Activated T-helper 9 cell treated with anti-CD3 and anti-CD28 coated beads, Interleukin-2, amount 50 U/mL, for 16 hours (primary cell): ENCODE data around the gene NTN1.
"Not testable (repeated sequence)": the region's sequence is repeated elsewhere in the genome, so short reads cannot be mapped to it uniquely, and the experiment has no call there.

Source experiments
- DNase-seq: peaks from one replicate; pipeline ENCODE4 v3.0.0-alpha.2; 2020; ENCODE audit warnings: low read depth

NTN1 gene

DNA sequence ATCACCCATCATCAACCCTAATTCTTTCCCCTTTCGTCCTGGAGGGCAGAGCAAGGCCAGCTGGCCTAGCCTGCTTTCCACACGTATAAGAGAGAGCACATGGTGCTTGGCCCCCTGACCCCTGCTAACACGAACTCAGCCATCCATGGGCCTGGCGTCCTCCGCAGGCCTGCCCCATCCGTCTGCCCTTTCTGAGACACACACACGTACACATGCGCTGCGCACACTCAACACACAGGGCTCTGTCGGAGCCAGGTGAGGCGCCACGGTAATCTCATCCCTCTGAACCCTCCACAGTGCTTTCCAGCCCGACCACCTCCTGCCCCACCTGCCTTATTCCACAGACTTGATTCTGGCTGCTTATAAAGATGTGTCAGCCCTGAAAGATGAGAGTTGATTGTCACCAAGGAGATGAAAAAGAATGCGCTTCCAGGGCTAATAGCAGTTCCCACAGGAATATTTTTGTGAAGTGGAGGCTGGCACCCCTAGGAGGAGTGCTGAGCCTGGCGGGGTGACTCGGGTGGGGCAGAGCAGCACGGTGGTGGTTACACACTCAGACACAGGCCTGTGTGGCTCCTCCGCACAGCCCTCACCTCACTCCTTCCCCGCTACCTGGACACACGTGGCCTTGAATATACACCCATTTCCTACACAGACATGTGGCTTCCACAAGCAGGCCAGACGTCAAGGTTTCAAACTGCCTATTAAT, 228.1 kb downstream of the NTN1 start:
- DNase-seq: no peak

DNA sequence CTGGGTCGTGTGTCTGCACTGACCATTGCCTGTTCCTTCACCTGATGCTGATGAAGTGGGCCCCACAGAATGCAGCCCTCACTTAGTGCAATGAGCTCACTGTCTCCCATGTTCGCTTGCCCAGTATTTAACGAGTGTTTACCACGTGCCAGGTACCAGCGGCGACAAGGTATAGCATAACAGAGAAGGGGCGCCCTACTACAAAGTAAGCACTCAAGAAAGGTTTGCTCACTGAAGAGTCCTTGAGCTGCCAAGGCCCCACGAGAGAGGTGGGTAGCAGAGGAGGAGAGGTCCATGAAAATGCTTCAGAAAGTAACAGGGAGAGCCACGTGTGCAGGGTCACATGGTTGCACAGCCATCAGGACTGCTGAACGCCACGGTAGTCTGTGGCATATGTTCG, 230.0 kb downstream of the NTN1 start:
- DNase-seq: no peak

DNA sequence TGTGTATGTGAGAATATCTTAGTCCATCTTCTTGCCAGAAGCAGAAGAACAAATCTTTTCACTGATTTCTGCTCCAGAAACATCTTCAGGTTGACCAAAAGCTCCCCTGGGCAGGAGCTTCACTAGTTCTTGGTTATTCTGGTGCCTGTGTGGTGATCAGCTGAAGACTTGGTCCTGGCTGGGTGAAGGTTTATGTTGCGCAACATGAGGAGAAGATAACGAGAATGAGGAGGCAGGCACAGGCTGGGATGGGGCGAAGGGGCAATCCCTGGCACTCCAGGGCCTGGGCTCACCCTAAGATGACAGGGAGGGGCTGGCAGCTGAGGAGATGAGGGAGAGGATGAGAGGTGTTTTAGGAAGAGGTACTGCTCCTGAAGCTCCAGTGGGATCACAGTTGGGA, 232.0 kb downstream of the NTN1 start:
- no peak for DNase-seq

DNA sequence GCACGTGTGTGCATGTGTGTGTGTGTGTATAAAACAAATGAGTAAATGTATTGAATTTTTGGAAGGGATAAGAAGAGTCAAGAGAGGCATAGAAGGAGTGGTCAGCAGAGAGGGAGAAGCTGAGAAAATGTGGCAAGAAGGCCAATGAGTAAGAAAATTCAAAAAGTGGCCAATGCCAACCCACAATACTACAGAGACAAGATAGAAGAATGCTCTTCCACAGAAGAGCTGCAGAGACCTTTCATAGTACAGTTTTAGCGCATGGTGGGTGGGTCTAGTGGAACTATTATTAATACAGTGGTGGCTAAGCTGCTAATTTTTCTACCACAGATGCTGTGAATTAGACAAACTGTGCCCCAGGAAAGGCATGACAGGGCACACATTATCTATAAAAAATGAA, 233.5 kb downstream of the NTN1 start:
- DNase-seq: no peak

DNA sequence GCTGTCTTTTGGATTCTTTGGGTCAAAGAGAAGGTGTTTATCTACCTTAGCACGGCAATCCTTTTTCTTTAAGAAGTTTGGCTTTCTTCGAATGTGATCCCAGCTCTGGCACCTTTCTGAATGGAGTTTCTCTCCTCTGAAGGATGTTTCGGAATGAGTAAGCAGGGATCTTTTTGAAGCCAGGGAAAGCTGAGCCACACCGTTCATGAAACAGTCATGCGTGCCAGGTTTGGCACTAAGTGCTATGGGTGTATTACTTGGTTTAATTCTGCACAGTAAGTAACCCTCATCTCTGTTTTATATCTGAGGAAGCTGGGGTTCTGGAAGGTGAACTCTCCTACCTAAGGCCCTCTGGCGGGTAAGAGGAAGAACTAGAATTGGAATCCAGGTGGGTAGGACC, 234.5 kb downstream of the NTN1 start:
- no peak for DNase-seq

DNA sequence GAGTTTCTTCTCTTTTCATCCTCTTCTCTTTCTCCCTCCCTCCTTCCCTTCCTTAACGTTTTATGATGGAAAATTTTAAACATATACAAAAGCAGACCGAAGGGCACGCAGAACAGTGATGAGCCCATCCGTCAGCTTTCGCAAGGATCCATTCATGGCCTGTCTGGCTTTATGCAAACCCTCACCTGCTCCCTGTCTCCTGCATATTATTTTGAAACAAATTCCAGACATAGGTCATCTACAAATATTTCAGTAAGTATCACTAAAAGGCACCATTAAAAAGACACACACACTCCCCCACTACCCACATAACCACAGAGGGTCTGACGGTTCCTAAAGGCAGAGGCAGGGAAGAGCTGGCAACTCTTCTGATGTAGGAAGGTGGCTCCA, 235.0 kb downstream of the NTN1 start:
- no peak for DNase-seq

DNA sequence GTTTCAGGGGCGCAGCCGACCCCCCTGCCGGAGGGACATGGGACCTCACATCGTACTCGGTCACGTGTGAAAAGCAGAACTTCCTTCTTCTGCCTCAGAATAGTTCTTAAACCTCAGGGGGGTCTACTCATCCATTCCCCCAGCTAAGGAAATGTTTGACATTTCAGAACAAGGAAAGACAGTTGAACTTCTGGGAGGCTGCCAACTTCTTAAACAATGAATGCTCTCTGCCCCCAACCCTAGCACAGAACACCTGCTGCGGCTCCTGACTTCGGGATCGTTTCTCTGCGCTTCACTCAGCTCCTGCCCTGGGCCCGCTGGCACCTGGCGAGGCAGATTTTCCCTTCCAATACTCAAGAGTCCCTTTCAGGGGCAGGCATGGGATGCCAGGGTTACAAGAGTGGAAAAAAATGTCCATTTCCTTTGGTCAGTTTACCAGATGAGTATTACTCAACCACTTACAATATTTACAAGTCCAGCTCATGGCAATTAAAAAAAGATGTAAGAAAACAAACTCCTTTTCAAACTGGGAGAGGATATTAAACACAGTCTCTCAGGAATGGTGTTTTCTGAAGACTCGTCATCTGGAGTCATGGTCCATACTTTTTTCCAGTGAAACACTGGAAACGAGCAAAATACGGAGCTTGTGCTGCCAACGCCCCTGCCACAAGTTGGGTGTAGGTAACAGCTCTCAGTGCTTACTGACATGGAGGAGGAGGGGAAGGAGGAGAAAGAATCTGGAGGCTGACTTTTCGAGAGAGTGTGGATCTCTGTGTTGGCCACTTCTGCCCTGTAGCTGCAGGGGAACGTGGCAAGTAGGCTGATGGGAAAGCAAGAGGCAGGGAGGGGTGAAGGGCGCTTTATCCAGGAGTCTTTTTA, 235.7 kb downstream of the NTN1 start:
- DNase-seq: no peak

DNA sequence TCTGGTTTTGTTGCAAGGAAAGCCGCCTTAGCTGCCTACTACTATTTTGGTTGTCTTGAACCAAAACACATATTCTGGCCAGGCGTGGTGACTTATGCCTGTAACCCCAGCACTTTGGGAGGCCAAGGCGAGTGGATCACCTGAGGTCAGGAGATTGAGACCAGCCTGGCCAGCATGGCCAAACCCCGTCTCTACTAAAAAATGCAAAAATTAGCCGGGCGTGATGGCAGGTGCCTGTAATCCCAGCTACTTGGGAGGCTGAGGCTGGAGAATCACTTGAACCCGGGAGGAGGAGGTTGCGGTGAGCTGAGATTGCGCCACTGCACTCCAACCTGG, 236.3 kb downstream of the NTN1 start:
- DNase-seq: not testable (repeated sequence)

DNA sequence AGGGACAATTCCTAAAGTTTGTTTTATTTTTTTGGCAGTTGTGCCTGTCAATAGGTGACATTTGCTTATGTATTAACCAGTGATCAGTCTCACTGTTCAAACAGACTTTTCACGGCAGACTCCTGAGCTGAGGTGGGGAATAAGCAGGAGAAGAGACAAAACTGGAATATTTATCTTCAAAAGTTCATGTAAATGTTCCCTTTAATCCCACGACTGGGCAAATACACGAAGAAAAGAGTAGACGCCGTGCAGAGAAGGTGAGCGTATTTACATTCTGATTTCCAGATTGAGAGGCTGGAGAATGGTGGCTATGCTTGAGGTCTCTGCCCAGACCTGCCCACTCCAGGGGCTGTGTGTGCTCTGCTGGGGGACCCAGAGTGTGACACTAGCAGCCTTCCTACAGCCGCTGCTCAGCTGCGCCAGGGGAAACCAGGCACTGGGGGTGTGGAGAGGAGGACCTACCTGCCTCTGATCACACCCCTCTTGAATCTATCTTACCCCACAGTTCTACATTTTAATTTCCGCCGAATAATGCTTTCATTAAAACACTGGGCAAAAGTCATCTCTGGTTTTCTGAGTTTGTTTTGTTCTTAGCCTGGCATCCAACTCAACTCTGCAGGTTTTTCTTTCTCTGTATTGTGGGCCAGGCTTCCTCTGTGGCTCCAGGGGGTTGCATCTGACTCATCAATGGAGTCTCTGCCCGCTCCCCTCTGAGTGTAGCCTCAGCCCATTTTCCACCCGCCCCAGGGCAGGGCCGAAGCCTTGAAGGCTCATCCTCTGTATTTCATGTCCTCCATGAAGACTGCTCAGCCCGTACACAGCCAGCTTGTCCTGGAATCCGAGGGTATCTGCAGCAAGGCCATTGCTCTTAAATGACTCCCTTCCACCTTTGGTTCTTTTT, 237.1 kb downstream of the NTN1 start:
- no peak for DNase-seq

DNA sequence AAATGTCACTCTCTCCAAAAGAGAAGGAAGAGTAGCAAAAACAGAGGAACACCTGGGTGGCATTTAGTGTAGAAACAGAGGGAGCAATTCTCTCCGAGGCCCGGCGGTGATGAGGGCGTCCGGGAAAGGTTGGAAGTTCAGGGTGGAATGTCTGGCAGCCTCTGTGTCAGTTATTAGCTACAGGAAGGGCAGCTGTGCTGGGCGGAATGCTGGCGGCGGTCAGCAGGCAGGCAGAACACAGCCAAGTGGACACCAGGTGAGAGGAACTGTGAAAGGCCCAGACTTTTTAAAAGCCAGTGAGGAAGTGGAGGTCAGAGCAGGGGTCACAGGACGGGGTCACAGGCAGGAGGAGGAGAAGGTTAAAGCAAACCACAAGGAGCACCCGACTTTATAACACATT, 238.1 kb downstream of the NTN1 start:
- no peak for DNase-seq

DNA sequence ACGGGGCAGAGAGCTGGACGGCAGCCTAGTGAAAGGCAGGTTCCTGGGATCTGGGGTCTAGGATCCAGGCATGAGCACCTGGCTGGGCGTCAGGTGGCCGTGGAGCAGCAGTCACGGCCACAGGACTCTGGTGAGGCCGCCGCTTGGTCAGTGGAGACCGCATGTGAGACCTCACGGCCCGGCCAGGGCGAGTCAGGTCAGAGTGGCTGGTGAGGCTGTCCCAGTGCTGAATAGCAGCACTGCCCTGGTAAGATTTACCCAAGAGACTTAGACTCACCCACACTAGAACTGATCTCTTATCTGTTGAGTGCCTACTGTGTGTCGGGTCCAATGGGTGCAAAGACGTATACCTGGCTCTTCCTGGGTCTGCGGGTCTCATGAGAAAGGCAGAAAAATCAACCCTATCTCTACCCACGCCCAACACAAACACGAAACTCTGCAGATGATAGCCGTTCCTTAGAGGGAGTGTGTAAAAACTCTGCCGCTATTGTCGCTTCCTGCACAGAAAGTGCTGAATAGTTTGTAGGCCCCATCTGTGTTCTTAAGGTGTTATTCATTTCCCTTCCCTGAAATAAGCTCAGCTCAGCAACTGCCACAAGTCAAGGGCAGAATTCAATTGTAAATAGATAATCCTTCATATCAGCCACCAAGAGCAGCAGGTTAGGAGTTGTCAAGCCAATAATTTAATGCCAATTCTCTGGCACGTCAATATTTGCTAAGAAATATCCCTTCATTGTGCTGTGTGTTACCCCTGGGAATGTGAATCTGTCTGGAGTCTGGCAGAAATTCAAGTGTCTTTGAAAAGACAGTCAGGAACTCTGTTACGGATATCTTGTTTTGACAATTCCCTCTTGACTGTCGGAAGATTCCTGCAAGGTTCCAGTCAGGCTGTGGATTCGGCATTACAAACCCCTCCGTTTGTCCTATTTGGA, 240.0 kb downstream of the NTN1 start:
- no peak for DNase-seq

DNA sequence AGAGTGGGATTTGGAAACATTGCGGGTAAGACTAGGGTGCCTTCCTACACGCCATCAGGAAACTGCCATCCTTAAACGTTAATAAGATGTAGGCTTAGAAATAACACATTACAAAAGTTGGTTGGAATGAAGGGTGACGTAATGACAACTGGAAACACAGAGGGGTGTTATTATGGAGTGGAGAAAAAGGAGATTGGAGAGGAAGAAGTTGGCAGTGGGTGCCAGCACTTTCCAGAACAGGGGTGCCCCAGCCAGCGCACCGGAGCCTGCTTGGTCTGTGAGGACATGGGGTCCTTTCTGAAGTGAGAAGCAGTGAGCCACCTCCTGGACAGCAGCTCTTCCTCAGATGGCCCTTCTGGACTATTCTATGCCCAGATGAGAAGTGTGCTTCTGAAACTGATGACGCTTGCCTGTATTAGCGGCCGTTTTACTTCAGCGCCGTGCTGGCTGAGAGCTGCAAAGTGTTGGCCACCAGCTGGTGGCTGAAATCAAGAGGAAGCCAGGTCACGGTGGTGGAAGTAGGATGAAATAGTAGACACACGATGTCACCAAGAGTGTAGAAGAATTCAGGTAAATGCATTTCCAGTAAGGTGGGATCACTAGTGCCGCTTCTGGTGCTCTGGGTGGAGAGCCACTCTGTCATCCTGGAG, 244.8 kb downstream of the NTN1 start:
- DNase-seq: no peak

DNA sequence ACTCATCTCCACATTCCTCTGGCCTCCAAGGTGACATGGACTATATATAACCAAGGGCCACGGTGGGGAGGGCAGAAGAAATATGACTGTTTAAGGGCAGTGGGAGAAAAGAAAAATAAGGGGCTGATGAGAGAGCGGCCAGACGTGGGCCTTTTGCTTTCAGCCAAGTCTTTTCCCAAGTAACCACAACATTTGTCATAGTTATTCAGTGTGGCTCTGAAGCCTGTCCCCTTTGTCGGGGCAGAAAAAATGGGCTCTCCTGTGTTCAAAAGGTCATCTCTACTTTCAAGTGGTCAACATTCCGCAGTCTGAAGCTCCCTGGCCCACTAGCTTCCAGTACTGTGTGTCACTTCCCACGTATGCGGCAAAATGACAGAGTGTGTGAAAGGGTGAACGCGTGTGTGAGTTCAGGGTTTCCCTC, 245.4 kb downstream of the NTN1 start:
- DNase-seq: no peak

DNA sequence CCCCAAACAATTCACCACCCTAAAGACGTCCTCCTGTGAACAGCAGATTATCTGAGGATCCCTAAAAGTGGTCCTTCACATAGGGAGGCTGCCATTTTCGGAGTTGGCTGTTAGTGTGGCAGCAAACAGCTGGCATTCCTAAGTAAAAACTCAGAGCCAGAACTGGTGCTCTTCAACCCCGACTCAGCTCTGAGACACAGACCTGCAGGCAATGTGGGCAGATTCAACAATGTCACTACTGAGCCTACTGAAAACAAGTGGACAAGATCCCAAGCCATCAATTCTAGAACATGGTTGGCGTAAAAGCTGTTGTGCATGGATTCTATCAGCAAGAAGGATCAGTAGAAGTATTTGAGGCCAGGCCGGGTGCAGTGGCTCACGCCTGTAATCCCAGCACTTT, 247.2 kb downstream of the NTN1 start:
- no peak for DNase-seq

DNA sequence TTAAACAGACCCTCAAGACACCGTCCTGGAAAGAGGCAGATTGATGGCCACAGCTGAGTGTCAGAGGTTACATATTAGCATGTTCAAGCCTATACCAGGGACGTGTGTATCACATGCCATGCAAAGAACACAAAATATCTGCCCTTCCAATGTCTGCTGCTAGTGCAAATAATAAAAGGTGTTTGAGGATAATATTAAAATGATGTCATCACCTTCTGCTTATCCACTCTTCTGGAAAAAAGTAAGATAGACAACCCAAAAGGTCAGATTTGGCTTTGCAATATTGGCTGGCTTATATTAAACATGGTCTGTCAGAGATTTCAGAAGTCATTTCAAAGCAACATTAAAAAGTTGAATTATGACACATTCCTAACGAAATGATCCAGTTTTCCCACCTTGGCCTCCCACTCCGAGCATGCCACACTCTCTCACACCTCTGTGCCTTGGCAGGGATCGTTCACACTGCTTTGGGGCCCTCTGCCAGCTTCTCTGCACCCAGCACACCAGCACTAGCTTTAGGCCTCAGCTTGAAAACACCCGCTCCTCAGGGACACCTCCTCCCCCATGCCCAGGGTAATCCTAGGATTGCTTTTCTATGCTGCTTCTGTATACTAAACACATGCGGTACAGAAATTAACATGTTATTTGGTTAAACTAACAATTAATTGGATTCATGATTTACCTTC, 248.2 kb downstream of the NTN1 start:
- no peak for DNase-seq

DNA sequence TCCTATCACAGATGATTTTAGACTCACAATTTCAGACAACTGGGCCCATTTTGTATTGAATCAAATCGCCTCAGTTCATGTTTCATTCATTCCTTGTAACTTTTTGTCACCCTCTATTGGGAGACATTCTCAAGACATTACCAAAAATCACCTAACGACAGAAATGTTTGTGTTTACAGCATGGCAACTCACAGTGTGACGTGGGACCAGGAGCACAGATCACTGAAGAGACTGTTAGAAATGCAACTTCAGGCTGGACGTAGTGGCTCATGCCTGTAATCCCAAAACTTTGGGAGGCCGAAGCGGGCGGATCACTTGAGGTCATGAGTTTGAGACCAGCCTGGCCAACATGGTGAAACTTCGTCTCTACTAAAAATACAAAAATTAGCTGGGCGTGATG, 249.6 kb downstream of the NTN1 start:
- DNase-seq: no peak

DNA sequence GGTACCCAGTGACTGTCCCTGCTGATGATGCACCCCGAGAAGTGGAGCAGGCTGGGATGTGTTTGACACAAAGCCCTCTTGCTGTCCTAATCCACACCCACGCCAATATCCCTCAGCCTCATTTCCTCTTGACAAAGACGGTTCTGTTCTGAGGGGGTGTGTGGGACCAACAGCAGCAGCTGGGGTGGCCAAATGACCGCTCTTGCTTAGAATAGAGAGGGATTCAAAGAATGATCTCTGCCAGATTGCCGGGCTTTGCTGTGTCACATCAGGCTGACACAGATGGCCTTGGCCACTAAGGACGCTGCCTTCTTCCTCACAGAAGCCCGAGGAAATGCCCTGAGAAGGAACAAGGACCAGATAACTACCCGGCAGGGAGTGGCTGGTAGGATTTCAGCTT, 250.7 kb downstream of the NTN1 start:
- no peak for DNase-seq

DNA sequence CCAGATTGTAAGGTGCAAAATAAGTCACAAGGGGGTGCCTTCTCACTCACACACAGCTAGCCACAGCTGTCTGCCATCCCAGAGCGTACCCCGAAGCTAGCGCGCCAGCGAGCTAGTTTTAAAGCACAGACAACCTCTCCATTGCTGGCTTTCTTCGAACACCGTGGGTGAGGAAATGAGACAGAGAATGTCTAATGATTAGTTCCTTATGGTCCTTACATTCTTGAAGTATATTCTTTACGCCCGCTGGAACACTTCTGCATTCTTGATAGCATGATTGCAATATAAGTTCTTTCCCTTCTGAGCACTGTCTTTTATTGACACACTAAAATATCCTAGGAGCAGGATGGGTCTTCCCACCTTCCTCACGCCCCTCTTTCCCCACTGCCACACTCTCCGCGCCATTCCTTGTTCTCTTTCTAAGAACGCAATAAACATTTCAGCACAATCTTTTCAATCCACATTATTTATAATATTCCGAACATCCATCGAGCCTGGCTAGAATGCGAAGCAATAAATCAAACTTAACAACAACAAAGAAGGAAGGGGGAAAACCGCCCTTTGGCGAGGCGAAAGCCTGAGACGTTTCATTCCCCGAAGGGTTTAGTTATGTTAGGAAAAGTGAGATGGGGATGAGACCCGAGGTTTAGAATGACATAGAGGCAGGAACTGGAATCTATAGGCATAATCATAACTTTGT, 251.3 kb downstream of the NTN1 start:
- DNase-seq: no peak

DNA sequence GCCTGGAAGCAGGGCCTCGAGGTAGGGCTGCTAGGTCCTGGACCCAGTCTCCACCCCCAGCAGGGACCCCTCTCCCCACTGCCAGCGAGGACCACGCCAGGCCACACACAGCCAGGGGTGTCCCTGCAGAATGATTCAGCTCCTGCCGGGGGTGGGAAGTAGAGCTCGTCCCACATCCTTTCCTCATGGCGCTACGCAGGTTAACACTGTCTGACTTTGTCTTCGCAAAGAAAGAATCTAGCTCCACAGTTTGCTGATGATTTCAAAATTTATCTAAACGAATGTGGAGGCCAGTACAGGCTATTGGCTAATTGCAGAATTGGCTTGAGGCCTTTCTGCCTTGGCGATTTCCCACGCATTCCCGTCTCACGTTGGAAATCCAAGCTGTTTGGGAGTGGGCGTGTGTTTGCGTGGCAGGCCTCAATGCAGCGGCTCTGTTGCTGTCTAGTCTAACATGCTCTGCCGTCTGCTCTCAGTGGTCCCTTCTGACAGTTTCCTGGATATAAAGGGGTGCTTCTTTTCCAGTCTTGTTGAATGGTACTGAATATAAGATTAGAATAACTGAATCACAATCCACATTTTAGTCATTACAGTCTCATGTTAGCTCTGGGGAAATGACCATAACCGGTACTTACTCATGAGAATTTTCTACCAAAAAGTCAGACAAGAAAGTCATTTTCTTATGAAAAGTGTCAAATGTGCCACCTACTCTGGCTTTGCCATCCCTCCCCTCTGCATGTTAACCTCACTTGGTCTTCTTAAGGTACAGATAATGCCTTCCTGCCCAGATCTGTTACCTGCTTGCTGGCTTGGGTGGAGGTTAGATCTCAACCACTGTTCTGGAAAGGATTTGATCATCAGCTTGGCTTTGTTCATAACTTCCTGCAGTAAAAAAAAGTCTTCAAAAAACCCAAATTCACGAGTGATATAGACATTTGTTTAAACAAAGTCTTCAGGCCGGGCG, 252.4 kb downstream of the NTN1 start:
- DNase-seq: no peak
